Liver (tissue), 9 donors: ENCODE data around the gene RNPEPL1. TPM values are rescaled to one million over a fixed set of nuclear protein-coding genes. Genes with fewer than 3 reads are reported as not detected.

Source experiments
- DNase-seq: peaks from one replicate; pipeline ENCODE4 v3.0.0-alpha.2; 2017; ENCODE audit warnings: low spot score
- H3K27ac ChIP-seq, 2 donors: one replicate each; pipeline ENCODE4 v1.7.0; 2013; ENCODE audit warnings: inconsistent platforms in 2 of 2, low read length in 2 of 2, control low read depth in 1 of 2, low read depth in 1 of 2, mild to moderate bottlenecking in 1 of 2
- H3K27me3 ChIP-seq, 4 donors: one replicate each; pipeline versions ENCODE4 v1.6.1 to v1.7.0; 2013; ENCODE audit warnings: low read length in 3 of 4, inconsistent platforms in 1 of 4, mild to moderate bottlenecking in 1 of 4, moderate library complexity in 1 of 4; ENCODE audit not compliant: control insufficient read depth in 4 of 4, insufficient read depth in 4 of 4
- H3K36me3 ChIP-seq, 4 donors: one replicate each; pipeline versions ENCODE4 v1.6.1 to v1.7.0; 2013; ENCODE audit warnings: low read length in 3 of 4, mild to moderate bottlenecking in 3 of 4, low read depth in 1 of 4, moderate library complexity in 1 of 4; ENCODE audit not compliant: control insufficient read depth in 4 of 4, insufficient read depth in 3 of 4
- H3K4me1 ChIP-seq, 4 donors: one replicate each; pipeline versions ENCODE4 v1.6.1 to v1.7.0; 2013; ENCODE audit warnings: low read length in 3 of 4, mild to moderate bottlenecking in 3 of 4, moderate library complexity in 1 of 4; ENCODE audit not compliant: control insufficient read depth in 4 of 4, insufficient read depth in 4 of 4
- H3K4me3 ChIP-seq, 3 donors: one replicate each; pipeline versions ENCODE4 v1.6.1 to v1.7.0; 2013; ENCODE audit warnings: low read length in 3 of 3, control low read depth in 1 of 3, low read depth in 1 of 3, mild to moderate bottlenecking in 1 of 3
- H3K9ac ChIP-seq, 2 donors: one replicate each; pipeline ENCODE4 v1.7.0; 2013; ENCODE audit warnings: low read length in 2 of 2, mild to moderate bottlenecking in 2 of 2, moderate library complexity in 2 of 2, control low read depth in 1 of 2, low read depth in 1 of 2
- H3K9me3 ChIP-seq, 4 donors: one replicate each; pipeline versions ENCODE4 v1.6.1 to v1.7.0; 2013; ENCODE audit warnings: low read length in 3 of 4; ENCODE audit not compliant: control insufficient read depth in 4 of 4
- EGR1 ChIP-seq, 2 donors: IDR thresholded peaks; 2 replicates each; pipeline ENCODE4 v1.6.1; 2016 to 2018; ENCODE audit warnings: antibody characterized with exemption in 2 of 2, low read depth in 2 of 2
- FOXA1 ChIP-seq: IDR thresholded peaks from 2 replicates; pipeline ENCODE4 v1.6.1; 2016; ENCODE audit warnings: antibody characterized with exemption
- FOXA2 ChIP-seq: IDR thresholded peaks from 2 replicates; pipeline ENCODE4 v1.6.1; 2016; ENCODE audit warnings: antibody characterized with exemption
- GABPA ChIP-seq, 2 donors: IDR thresholded peaks in 1 of 2; conservative IDR thresholded peaks in 1 of 2; 2 replicates each; pipeline ENCODE4 v1.6.1; 2016; ENCODE audit warnings: antibody characterized with exemption in 2 of 2, mild to moderate bottlenecking in 1 of 2, moderate library complexity in 1 of 2
- HNF4A ChIP-seq, 2 donors: conservative IDR thresholded peaks; 2 replicates each; pipeline ENCODE4 v1.6.1; 2016; ENCODE audit warnings: antibody characterized with exemption in 2 of 2, mild to moderate bottlenecking in 2 of 2
- HNF4G ChIP-seq: IDR thresholded peaks from 2 replicates; pipeline ENCODE4 v1.6.1; 2016; ENCODE audit warnings: antibody characterized with exemption
- JUND ChIP-seq, 2 donors: IDR thresholded peaks; 2 replicates each; pipeline ENCODE4 v1.6.1; 2016; ENCODE audit warnings: antibody characterized with exemption in 2 of 2
- MAX ChIP-seq: IDR thresholded peaks from 2 replicates; pipeline ENCODE4 v1.6.1; 2016; ENCODE audit warnings: antibody characterized with exemption
- NR2F2 ChIP-seq: IDR thresholded peaks from 2 replicates; pipeline ENCODE4 v1.6.1; 2016; ENCODE audit warnings: antibody characterized with exemption
- RAD21 ChIP-seq, 2 donors: IDR thresholded peaks; 2 replicates each; pipeline ENCODE4 v1.6.1; 2016; ENCODE audit warnings: antibody characterized with exemption in 2 of 2, mild to moderate bottlenecking in 2 of 2
- RXRA ChIP-seq, 2 donors: IDR thresholded peaks; 2 replicates each; pipeline ENCODE4 v1.6.1; 2017 to 2018; ENCODE audit warnings: antibody characterized with exemption in 2 of 2, mild to moderate bottlenecking in 1 of 2
- SP1 ChIP-seq: IDR thresholded peaks from 2 replicates; pipeline ENCODE4 v1.6.1; 2018; ENCODE audit warnings: antibody characterized with exemption, mild to moderate bottlenecking
- TAF1 ChIP-seq: conservative IDR thresholded peaks from 2 replicates; pipeline ENCODE4 v1.6.1; 2016; ENCODE audit warnings: antibody characterized with exemption, mild to moderate bottlenecking
- YY1 ChIP-seq: IDR thresholded peaks from 2 replicates; pipeline ENCODE4 v1.6.1; 2016; ENCODE audit warnings: antibody characterized with exemption, mild to moderate bottlenecking
- ZBTB33 ChIP-seq: IDR thresholded peaks from 2 replicates; pipeline ENCODE4 v1.6.1; 2016; ENCODE audit warnings: antibody characterized with exemption
- WGBS: extraction: QIAGEN DNeasy Blood & Tissue Kit; methylation state at CpG from one replicate; pipeline ENCODE4 v1.1.7; 2013; 5-methylcytosine and 5-hydroxymethylcytosine counted together
- polyA plus RNA-seq, 2 donors: library from polyadenylated mRNA; stranded (reverse) in 1 of 2; unstranded in 1 of 2; fragments of 200-250 nt in 1 of 2; fragments of >200 nt in 1 of 2; fragmentation: Nextera tagmentation in 1 of 2; extraction: Ambion mirVana in 1 of 2; gene quantifications; one replicate each; pipeline versions ENCODE4 v1.2.1 to v1.2.3, GENCODE V29; 2013 to 2015
- total RNA-seq, 2 donors: library from RNA; depleted of rRNA; stranded (reverse); fragments of >200 nt; gene quantifications; one replicate each; pipeline ENCODE4 v1.2.3, GENCODE V29; 2014
- TF ChIP-seq, protein P1 (sequence below): fragments of 150-350 bp; IDR thresholded peaks from 2 replicates; pipeline ENCODE4 v1.5.1; 2017; ENCODE audit warnings: improper control_type of control experiment, low read depth, low read length; ENCODE audit not compliant: missing input control
- TF ChIP-seq, protein P2 (sequence below): IDR thresholded peaks from 2 replicates; pipeline ENCODE4 v1.6.1; 2016; ENCODE audit warnings: antibody characterized with exemption
- TF ChIP-seq, protein P3 (sequence below): IDR thresholded peaks from 2 replicates; pipeline ENCODE4 v1.6.1; 2016; ENCODE audit warnings: antibody characterized with exemption, mild to moderate bottlenecking
- donor health status: healthy.
- donor health status: healthy.
- donor health status: healthy.
- donor health status: healthy.
- donor health status: healthy.

The RNPEPL1 gene
- total and polyA plus RNA-seq, 4 donors = 24.8 to 43.9 (median 29.4) TPM

- TF ChIP-seq FOXA1 = no peak
- no peak for TF ChIP-seq HNF4G
- TF ChIP-seq TAF1 = no peak
- TF ChIP-seq MAX = no peak
- no peak for TF ChIP-seq YY1
- TF ChIP-seq, protein P1, sequence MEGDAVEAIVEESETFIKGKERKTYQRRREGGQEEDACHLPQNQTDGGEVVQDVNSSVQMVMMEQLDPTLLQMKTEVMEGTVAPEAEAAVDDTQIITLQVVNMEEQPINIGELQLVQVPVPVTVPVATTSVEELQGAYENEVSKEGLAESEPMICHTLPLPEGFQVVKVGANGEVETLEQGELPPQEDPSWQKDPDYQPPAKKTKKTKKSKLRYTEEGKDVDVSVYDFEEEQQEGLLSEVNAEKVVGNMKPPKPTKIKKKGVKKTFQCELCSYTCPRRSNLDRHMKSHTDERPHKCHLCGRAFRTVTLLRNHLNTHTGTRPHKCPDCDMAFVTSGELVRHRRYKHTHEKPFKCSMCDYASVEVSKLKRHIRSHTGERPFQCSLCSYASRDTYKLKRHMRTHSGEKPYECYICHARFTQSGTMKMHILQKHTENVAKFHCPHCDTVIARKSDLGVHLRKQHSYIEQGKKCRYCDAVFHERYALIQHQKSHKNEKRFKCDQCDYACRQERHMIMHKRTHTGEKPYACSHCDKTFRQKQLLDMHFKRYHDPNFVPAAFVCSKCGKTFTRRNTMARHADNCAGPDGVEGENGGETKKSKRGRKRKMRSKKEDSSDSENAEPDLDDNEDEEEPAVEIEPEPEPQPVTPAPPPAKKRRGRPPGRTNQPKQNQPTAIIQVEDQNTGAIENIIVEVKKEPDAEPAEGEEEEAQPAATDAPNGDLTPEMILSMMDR = no peak
- no peak for TF ChIP-seq RAD21 (IDR thresholded peaks at IDR 0.05)
- TF ChIP-seq JUND (IDR thresholded peaks at IDR 0.05) = no peak
Measured at GRCh38 chr2:240554767-240555493, 13.4 kb upstream of the RNPEPL1 start (continued).

- Histone ChIP-seq H3K36me3 (peaks cover 0 to 5% (median 3%) of the 10 kb centered on the region in 4 donors), H3K27me3 (no peaks in the 10 kb centered on the region), H3K4me1 (peaks cover 11 to 27% (median 15%) of the 10 kb centered on the region in 4 donors), H3K9ac (no peak overlapping the region), H3K27ac (no peak overlapping the region), H3K9me3 (no peaks in the 10 kb centered on the region), H3K4me3 (no peak overlapping the region)
- DNase-seq = no peak
- TF ChIP-seq, protein P2, sequence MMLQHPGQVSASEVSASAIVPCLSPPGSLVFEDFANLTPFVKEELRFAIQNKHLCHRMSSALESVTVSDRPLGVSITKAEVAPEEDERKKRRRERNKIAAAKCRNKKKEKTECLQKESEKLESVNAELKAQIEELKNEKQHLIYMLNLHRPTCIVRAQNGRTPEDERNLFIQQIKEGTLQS = no peak
- no peak for TF ChIP-seq RXRA (IDR thresholded peaks at IDR 0.05)
- TF ChIP-seq HNF4A (conservative IDR thresholded peaks at IDR 0.05) = no peak
- TF ChIP-seq, protein P1 = no peak
- no peak for TF ChIP-seq ZBTB33
- no peak for TF ChIP-seq YY1
- TF ChIP-seq GABPA (IDR thresholded peaks at IDR 0.05 in 1 of 2, conservative IDR thresholded peaks at IDR 0.05 in 1 of 2) = no peak
- no peak for TF ChIP-seq JUND (IDR thresholded peaks at IDR 0.05)
- no peak for TF ChIP-seq FOXA2
- TF ChIP-seq HNF4G = no peak
- no peak for TF ChIP-seq SP1
- TF ChIP-seq RAD21 (IDR thresholded peaks at IDR 0.05) = no peak
- TF ChIP-seq EGR1 (IDR thresholded peaks at IDR 0.05; ENCODE audit: low read depth in 2 of 2) = no peak
- TF ChIP-seq MAX = no peak
- TF ChIP-seq TAF1 = no peak
- no peak for TF ChIP-seq NR2F2
- TF ChIP-seq FOXA1 = no peak
- TF ChIP-seq, protein P3, sequence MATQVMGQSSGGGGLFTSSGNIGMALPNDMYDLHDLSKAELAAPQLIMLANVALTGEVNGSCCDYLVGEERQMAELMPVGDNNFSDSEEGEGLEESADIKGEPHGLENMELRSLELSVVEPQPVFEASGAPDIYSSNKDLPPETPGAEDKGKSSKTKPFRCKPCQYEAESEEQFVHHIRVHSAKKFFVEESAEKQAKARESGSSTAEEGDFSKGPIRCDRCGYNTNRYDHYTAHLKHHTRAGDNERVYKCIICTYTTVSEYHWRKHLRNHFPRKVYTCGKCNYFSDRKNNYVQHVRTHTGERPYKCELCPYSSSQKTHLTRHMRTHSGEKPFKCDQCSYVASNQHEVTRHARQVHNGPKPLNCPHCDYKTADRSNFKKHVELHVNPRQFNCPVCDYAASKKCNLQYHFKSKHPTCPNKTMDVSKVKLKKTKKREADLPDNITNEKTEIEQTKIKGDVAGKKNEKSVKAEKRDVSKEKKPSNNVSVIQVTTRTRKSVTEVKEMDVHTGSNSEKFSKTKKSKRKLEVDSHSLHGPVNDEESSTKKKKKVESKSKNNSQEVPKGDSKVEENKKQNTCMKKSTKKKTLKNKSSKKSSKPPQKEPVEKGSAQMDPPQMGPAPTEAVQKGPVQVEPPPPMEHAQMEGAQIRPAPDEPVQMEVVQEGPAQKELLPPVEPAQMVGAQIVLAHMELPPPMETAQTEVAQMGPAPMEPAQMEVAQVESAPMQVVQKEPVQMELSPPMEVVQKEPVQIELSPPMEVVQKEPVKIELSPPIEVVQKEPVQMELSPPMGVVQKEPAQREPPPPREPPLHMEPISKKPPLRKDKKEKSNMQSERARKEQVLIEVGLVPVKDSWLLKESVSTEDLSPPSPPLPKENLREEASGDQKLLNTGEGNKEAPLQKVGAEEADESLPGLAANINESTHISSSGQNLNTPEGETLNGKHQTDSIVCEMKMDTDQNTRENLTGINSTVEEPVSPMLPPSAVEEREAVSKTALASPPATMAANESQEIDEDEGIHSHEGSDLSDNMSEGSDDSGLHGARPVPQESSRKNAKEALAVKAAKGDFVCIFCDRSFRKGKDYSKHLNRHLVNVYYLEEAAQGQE = no peak
- 96% methylated on average over 16 of the region's 16 CpGs for WGBS
Measured at GRCh38 chr2:240555541-240556250, 12.6 kb upstream of the RNPEPL1 start.
